Body of pancreas (tissue), 4 donors: ENCODE measurements around the gene FOXE3. TPM values are rescaled to one million over a fixed set of nuclear protein-coding genes. Genes with fewer than 3 reads are reported as not detected.

Experiments used
- ATAC-seq: fragments of 150-250 bp; one replicate; pipeline ENCODE4 v1.9.1; 2016
- DNase-seq, 4 donors: peaks; one replicate each; pipeline ENCODE4 v3.0.0-alpha.2; 2019
- H3K27ac ChIP-seq, 4 donors: fragments of 200-600 bp; sonication (generic); 1 replicate in 3 of 4; 2 replicates in 1 of 4; pipeline versions ENCODE4 v1.5.1 to v1.6.1; 2016 to 2019; ENCODE audit warnings: mild to moderate bottlenecking in 1 of 4, mixed read lengths in 1 of 4, moderate library complexity in 1 of 4
- H3K27me3 ChIP-seq, 2 donors: fragments of 200-600 bp; sonication (generic); one replicate each; pipeline ENCODE4 v1.6.0; 2016; ENCODE audit warnings: mild to moderate bottlenecking in 1 of 2
- H3K36me3 ChIP-seq, 2 donors: fragments of 200-600 bp; sonication (generic); replicated peaks in 1 of 2; 2 replicates each; pipeline ENCODE4 v1.5.1; 2016; ENCODE audit warnings: low read depth in 2 of 2; ENCODE audit not compliant: insufficient read depth in 1 of 2
- H3K4me1 ChIP-seq: fragments of 200-600 bp; sonication (generic); one replicate; pipeline ENCODE4 v1.6.0; 2016
- H3K4me3 ChIP-seq, 2 donors: fragments of 200-600 bp; sonication (generic); 1 replicate in 1 of 2; 2 replicates in 1 of 2; pipeline ENCODE4 v1.5.1; 2016 to 2019
- H3K9me3 ChIP-seq, 3 donors: fragments of 200-600 bp; sonication (generic); 1 replicate in 2 of 3; 2 replicates in 1 of 3; pipeline ENCODE4 v1.5.1; 2016
- POLR2A ChIP-seq, 3 donors: fragments of 450-650 bp; IDR thresholded peaks; one replicate each; pipeline ENCODE4 v1.6.1; 2016; ENCODE audit warnings: antibody characterized with exemption in 3 of 3, mild to moderate bottlenecking in 2 of 3
- WGBS, 2 donors: methylation state at CpG; one replicate each; pipeline ENCODE4 v1.1.5; 2017; 5-methylcytosine and 5-hydroxymethylcytosine counted together
- intact Hi-C: fragments of 100-400 bp; cut with DNase I; formaldehyde crosslinking; loops from one replicate; pipeline ENCODE4 v1.15.1; 2023
- total RNA-seq, 2 donors: library from RNA; depleted of rRNA; stranded (reverse); fragments of >200 nt; gene quantifications; one replicate each; pipeline ENCODE4 v1.1.0, GENCODE V29; 2016
- TF ChIP-seq, protein P1 (sequence below), 7 experiments: fragments of 450-650 bp in 4 of 7; fragments of 200-600 bp in 3 of 7; sonication (generic) in 3 of 7; IDR thresholded peaks; one replicate each; pipeline ENCODE4 v1.5.1; 2016 to 2019; ENCODE audit warnings: antibody characterized with exemption in 7 of 7

The FOXE3 gene
- total RNA-seq, 2 donors from 2014 or later = not detected

- Histone ChIP-seq H3K27ac (no peak overlapping the region), H3K27me3 (no peaks in the 10 kb centered on the region), H3K9me3 (no peaks in the 10 kb centered on the region), H3K36me3 (no peaks in the 10 kb centered on the region), H3K4me1 (no peaks in the 10 kb centered on the region), H3K4me3 (no peak overlapping the region)
- no peak for TF ChIP-seq POLR2A (IDR thresholded peaks at IDR 0.05)
- TF ChIP-seq, protein P1, sequence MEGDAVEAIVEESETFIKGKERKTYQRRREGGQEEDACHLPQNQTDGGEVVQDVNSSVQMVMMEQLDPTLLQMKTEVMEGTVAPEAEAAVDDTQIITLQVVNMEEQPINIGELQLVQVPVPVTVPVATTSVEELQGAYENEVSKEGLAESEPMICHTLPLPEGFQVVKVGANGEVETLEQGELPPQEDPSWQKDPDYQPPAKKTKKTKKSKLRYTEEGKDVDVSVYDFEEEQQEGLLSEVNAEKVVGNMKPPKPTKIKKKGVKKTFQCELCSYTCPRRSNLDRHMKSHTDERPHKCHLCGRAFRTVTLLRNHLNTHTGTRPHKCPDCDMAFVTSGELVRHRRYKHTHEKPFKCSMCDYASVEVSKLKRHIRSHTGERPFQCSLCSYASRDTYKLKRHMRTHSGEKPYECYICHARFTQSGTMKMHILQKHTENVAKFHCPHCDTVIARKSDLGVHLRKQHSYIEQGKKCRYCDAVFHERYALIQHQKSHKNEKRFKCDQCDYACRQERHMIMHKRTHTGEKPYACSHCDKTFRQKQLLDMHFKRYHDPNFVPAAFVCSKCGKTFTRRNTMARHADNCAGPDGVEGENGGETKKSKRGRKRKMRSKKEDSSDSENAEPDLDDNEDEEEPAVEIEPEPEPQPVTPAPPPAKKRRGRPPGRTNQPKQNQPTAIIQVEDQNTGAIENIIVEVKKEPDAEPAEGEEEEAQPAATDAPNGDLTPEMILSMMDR (IDR thresholded peaks at IDR 0.05) = no peak
- DNase-seq = no peak
- ATAC-seq = no peak
- intact Hi-C loops = no loop called here
- 26 to 36% methylated on average over 9 to 11 of the region's 11 CpGs for WGBS, 2 donors
These were observed 43.2 kb downstream of the FOXE3 start for GRCh38 chr1:47459253-47459788.

- ATAC-seq (no peak), DNase-seq (no peak)
- Histone ChIP-seq H3K4me3 (no peak overlapping the region), H3K4me1 (no peaks in the 10 kb centered on the region), H3K9me3 (no peaks in the 10 kb centered on the region), H3K27me3 (no peaks in the 10 kb centered on the region), H3K27ac (no peak overlapping the region), H3K36me3 (no peaks in the 10 kb centered on the region)
- 10 to 16% methylated on average over 5 of the region's 5 CpGs for WGBS, 2 donors
- TF ChIP-seq, protein P1 (IDR thresholded peaks at IDR 0.05) = no peak
- no peak for TF ChIP-seq POLR2A (IDR thresholded peaks at IDR 0.05)
- intact Hi-C loops = no loop called here
These were observed 44.0 kb downstream of the FOXE3 start for GRCh38 chr1:47460040-47460439.

DNA sequence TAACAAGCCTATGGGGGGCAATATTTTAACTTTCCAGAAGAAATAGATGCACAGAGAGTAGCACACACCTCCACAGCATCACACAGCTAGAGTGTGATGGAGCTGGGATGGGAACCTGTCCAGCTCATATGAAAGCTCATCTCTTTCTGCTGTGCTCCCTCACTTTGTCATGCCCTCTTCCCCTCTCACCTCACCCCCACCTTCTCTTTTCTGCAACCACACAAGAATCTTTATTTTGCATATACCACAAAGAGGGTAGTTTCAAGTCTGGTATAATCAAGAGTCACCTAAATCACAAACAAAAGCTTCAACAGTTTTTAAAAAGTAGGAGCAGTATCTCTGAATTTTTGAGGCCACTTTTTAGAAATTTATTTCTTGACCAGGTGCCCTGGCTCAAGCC lies 44.4 kb downstream of the FOXE3 start:
- no peak for TF ChIP-seq POLR2A (IDR thresholded peaks at IDR 0.05)
- TF ChIP-seq, protein P1 (IDR thresholded peaks at IDR 0.05) = no peak
- no peak for DNase-seq

GRCh38 chr1:47465605-47466004 lies 49.5 kb downstream of the FOXE3 start:
- no peaks in the 10 kb centered on the region for H3K9me3 ChIP-seq
- peak in 3 of 4 donors; percentile 13 to 46 (median 30) for DNase-seq
- no peaks in the 10 kb centered on the region for H3K4me1 ChIP-seq
- no peak overlapping the region for H3K27ac ChIP-seq
- intact Hi-C loops = no loop called here
- ATAC-seq = peak; percentile 48
- no peak for TF ChIP-seq POLR2A (IDR thresholded peaks at IDR 0.05)
- TF ChIP-seq, protein P1 (IDR thresholded peaks at IDR 0.05) = no peak
- no peaks in the 10 kb centered on the region for H3K27me3 ChIP-seq
- no peak overlapping the region for H3K4me3 ChIP-seq
- H3K36me3 ChIP-seq = no peaks in the 10 kb centered on the region
- 27% methylated on average over 3 of the region's 3 CpGs for WGBS, 2 donors

More for the DNA sequence above, 44.4 kb downstream of the FOXE3 start:
- Histone ChIP-seq H3K4me1 (no peaks in the 10 kb centered on the region), H3K9me3 (no peaks in the 10 kb centered on the region), H3K27me3 (no peaks in the 10 kb centered on the region), H3K36me3 (no peaks in the 10 kb centered on the region), H3K27ac (no peak overlapping the region), H3K4me3 (no peak overlapping the region)
- no peak for ATAC-seq
- intact Hi-C loops = no loop called here

Other genes with a start within 250 kb of the FOXE3 start
- 10 to 100 TPM; 54.2 to 56.4 TPM for gene PDZK1IP1, start 226.2 kb upstream of the FOXE3 start, total RNA-seq
- gene TAL1, start 184.1 kb upstream of the FOXE3 start, total RNA-seq = 1 to 10 TPM; 2.3 to 2.6 TPM
- under 1 TPM in 1 of 2 donors, not detected in 1; 0.52 TPM for gene STIL, start 102.1 kb upstream of the FOXE3 start, total RNA-seq
- gene CMPK1, start 82.5 kb upstream of the FOXE3 start, total RNA-seq = 10 to 100 TPM; 62.0 to 70.3 TPM
- under 1 TPM in 1 of 2 donors, not detected in 1; 0.26 TPM for gene FOXD2, start 21.8 kb downstream of the FOXE3 start, total RNA-seq